GM18873 (cell line): ENCODE results near the gene BCORL1.

Experiments used
- ATAC-seq: cut with Tn5 transposase; IDR thresholded peaks from one replicate; pipeline ENCODE4 v1.9.1; 2021; ENCODE audit warnings: mild to moderate bottlenecking, moderate library complexity, moderate number of reproducible peaks; ENCODE audit not compliant: unreplicated experiment, low FRiP score

BCORL1 gene

GRCh38 chrX:130053236-130053635, 70.8 kb downstream of the BCORL1 start:
- ATAC-seq = no peak

DNA sequence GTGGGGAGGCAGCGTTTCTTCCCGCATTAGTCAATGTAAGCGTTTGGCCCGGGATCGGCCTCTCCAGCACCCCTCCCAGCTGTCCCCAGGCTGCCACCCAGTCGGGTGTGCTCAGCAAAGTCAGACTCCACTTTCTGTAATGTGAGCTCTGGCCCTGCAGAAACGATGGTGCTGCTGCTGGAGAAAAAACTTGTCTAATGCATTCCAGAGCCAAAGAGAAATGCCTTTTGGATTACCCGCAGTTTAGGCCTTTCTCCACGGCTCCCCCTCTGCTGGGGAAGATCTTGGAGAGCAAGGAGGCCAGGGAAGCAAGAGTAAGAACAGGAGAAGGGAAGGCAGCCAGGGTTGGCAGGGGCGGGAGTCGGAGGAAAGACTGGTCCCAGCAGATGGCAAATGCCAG, 72.7 kb downstream of the BCORL1 start:
- no peak for ATAC-seq

- ATAC-seq = no peak
Observed at GRCh38 chrX:130055899-130056298, 73.5 kb downstream of the BCORL1 start.

DNA sequence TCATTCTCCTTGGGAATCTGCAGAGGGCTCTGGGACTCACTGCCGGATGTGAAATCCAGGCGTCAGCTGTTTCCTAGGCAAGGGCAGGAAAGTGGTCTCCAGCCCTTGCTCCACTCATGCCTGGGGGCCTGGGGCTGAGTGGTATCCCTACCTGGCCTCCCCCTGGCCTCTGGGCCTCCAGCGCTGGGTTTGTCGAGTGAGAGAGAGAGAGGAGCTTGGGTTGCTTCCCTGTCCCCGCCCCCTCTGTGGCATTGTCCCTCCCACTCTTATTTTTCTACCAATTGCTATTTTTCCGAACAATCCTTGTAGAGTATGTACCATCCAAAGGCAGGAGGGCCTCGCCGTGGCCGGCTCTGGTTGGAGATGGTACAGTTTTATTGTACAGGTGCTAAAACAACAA, 74.8 kb downstream of the BCORL1 start:
- no peak for ATAC-seq

DNA sequence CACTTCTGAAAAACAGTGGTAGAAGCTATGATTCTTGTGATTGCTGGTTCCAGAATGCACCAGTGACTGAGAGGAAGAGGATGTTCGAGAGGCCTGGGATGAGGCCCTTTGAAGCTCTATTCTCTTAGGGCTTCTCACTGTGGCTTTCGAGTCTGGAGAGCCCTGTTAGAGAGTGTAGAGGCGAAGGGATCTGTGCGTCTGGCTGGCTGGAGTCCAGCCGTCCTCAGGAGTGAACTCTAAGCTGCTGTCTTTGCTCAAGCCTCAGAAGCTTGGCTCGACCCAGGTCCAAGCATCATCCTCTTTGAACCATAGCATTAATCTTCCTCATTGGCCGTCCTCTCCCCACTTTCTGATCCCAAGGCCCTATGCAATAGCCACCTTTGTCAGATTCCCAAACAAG, 76.2 kb downstream of the BCORL1 start:
- ATAC-seq = no peak

DNA sequence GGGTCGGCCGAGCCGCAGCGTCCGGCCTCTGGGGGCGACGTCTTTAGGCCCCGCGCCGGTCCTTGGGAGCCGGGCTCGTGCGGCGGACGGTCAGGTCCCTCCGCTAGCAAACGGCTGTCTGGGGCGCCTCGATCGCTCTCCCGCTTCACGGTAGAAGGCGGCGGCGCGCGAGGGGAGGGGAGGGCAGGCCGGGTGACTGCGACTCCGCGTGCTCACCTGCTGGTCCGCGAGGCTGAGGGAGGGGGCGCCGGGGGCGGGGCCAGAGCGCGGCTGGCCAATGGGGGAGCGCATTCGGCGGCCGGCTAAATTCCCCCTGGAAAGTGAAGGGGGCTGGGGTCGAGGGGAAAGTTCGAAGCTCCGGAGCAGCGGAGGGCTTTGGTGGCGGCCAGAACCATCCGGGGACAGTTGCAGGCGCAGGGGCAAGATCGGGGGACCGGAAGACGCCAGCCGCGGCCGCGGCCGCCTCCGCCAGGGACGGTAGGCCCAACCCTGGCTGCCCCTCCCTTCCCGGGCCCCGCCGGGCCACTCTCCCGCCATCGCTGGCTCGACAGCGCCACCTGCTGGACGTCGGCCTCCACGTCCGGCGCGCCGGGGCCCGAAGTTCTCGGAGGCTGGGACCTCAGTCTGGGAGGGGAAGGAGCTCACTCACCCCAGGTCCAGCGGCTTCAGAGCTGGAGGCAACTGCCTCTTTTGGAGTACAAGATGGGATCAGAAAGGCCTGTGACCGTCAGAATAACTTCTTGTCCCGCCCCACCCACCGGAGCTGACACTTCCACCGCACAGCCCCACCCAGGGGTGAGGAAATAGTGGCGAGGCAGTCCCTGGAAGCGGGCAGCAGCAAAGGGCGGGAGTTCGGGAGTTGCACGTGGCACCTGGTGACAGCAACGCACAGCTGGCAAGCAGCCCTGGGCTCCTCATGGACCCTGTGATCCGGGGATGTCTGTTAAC, 78.0 kb downstream of the BCORL1 start:
- ATAC-seq = peak; percentile 69

DNA sequence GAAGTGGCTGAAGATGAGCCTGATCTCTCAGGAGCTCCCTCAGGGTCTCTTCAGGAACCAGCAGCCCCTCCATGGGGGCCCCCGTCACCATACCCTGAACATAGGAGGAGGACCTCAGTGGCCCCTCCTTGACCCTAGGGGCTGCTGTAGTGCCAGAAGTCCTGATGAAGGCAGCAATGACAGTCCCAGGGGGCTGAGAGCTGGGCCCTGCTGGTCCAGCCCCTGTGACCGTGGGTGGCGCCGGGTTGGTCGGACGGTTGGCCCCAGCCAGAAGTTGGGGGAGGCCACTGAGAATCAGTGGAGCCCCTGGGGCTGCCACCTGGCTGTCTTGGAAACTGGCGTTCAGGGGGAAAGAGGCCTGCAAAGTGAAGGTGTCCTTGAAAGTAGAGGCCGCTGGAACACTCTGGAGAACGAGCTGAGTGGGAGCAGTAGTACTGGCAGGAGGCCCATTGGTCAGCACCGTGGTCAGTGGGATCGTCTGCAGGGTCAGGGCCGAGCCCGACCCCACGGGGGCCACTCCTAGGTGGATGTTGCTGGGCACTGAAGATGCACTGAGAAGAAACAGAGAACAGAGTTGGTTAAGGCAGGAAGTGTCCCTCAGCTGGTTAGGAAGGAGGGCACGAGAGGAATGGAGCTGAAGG, 84.7 kb downstream of the BCORL1 start:
- ATAC-seq = no peak

DNA sequence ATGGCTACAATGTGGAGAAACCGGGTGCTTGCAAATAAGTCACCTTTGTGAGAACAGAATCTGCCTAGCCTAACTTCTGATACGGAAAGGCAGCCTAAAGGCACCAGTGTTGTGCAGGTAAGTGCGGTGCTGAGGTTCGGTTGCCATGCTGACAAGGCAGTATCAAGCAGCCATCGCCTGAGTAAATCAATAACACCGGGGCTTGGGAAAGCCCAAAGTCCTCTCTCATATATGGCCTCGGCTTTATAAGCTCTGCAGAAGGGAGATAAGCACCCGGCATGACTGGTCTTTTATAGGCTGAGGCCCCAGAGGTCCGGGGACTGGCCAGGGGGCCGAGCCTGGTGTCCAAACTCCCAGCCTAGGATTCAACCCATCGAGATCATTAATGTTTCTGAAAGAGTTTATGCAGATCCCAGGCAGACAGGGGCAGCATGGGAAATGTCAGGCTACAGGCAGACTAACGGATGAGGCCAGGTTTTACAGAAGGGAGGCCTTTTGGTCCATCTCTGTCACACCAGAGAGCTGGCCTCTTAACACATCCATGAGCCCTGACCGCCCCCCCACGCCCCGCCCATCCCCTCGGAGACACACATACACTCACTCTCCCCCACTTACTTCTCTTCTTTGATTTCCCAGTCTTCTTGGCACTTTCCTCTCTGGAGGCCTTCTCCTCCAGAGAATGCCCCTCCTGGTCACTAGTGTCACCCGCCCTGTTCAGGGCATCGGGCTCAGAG, 89.3 kb downstream of the BCORL1 start:
- ATAC-seq = no peak

DNA sequence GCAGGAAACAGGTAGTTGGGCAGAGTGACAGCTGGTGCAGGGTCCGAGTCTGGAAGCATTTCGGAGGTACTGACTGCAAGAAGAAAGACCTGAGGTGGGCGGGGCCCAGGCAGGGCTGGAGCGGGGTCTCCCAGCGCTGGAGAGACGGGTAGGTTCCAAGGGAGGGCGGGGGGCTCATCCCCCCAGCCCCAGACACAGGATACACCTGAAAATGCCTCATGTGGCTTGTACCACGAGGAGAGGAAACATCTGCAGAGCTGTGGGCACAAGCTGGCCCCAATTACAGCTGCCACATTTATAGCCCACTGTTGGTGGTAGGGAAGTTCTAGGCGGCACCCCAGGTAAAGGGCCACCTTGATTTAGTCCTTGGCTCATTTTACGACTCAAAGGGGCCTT, 89.9 kb downstream of the BCORL1 start:
- ATAC-seq = no peak

DNA sequence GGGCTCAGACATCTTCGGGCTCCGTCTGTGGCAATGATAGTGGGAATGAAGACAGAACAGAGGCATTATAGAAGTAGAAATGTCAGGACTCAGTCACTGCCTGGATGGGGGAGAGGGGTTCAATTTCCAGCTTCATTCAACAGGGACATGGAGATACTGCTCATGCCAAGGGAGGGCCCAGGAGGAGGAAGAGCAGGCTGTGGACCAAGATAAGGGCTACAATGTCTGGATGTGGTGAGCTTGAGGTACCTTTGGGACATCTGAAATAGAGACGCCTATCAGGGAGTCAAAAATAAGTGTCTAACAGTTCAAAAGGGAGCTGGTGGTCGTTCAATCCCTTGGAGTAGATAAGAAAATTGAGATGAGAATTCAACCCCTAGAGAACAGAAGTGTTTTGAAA, 93.3 kb downstream of the BCORL1 start:
- ATAC-seq = no peak

DNA sequence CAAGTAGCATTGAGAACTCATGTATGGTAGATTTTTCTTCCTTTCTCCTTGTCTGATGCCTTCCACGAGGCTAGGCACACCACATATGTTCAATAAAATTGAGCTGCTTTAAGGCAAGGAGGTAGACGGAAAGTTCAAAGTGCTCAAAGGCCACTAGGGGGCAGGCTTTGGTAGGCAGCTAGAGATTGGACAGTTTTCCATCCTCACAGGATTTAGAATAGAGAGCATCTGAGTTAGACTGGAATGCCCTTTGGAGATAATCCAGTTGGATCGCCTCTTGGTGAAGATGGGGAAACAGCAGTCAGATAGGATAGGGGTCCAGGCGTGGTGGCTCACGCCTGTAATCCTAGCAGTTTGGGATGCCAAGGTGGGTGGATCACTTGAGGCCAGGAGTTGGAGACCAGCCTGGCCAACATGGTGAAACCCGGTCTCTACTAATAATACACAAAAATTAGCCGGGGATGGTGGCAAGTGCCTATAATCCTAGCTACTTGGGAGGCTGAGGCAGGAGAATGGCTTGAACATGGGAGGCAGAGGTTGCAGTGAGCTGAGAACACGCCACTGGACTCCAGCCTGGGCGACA, 97.5 kb downstream of the BCORL1 start:
- no peak for ATAC-seq

- no peak for ATAC-seq
Observed at GRCh38 chrX:130080791-130081367, 98.4 kb downstream of the BCORL1 start.

GRCh38 chrX:130081421-130082045, 99.1 kb downstream of the BCORL1 start:
- ATAC-seq = no peak

- ATAC-seq = peak; percentile 64
Observed at GRCh38 chrX:130082244-130083106, 100.0 kb downstream of the BCORL1 start.

DNA sequence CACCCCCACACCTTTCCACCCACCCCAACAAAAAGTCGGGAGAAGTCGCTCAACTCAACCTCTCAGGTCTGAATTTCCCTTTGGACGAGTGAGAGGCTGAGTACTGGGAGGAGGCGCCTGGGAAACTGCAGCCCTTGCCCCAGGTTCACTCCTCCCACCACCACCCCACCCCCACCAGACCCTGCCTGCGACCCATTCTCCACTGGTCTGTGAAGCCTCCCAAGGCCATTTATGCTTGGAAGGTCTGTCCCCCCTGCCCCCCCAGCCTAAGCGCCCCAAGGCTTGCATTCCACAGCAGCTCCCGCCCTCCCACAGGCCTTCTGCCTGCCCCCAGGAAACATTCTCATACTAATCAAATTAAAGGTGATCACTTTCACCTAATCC, 100.7 kb downstream of the BCORL1 start:
- no peak for ATAC-seq

DNA sequence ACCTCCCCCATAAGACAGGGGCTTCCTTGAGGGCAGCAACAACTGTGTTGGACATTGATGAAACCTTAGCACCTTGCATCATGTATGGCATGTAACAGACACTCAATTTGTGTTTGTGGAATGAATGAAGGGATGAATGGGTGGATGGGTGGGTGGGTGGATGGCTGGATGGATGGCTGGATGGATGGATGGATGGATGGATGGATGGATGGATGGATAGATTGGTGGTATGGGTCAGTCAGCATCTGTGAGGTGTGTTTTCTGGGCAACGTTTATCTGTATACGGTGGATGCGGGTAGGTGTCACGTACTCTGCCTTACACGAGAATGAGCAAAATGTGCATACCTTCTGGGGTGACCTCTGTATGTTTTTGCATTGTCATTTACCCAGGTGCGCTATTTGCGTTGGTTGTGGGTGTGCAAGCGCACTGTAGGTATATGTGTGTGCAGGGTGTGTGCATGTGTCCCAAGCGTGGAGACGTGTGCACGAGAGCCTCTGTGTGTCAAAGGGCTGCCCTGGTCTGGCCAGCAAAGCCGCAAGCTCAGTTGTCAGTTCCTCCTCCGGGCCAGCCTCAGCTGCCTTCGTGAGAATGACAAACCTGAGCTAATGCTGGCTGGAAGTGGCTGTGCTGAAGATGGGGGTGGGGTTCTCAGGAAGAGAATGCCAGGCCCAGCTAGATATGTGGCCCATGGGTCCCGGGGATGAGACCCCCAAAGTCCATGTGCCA, 101.4 kb downstream of the BCORL1 start:
- ATAC-seq = peak; percentile 29

DNA sequence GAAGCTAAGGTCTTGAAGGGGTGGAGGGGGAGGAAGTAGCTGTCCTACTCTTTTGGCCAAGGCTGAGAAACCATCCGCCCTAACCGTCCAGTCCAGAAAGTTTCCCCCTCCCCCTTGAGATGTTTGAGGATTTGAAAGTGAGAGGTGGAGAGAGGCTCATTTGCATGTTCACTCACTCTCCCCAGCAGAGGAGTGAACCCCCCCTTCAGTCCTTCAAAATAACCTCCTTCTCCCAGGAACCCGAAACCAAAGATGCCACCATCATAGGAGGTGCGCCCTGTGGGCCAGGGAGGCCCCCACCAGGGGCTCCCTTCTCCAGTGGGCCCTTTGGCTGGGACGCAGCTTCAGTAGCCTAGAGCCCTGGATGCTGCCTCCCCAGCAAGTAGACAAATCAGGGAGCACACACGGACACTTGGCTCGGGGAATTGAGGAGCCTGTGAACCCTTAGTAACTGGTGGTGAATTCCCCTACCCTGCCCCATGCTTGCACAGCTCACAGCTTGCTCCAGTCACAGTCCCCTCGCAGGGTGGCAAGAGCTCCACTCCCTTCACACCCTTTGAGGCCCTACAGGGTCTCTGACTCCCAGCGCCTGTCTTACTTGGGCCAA, 102.3 kb downstream of the BCORL1 start:
- no peak for ATAC-seq
